K562 (cell line): ENCODE data around the gene SGMS1. TPM values are rescaled to one million over a fixed set of nuclear protein-coding genes. Genes with fewer than 3 reads are reported as not detected.

Experiments used
- ATAC-seq: fragments of 200-7000 bp; cut with Tn5 transposase; 3 replicates; pipeline ENCODE4 v1.9.1; 2020; ENCODE audit warnings: moderate library complexity
- BruUV-seq: library from RNA; stranded (reverse); fragments of 400-500 nt; replicated peaks from 2 replicates; lab custom pipeline; 2021; lab: Mats Ljungman, UMichigan
- CTCF ChIA-PET: fragments of 300-600 bp; formaldehyde crosslinking; extraction: SDS; loops from one replicate; lab custom pipeline; 2021; ENCODE audit warnings: low intra/inter-chr PET ratio; lab: Yijun Ruan, JAX
- POLR2A ChIA-PET: fragments of 300-600, 350-650 bp; sonication (Branson Sonifier 250); formaldehyde crosslinking; extraction: SDS; loops from one replicate; lab custom pipeline; 2021; ENCODE audit warnings: antibody characterized with exemption, inconsistent platforms; lab: Yijun Ruan, JAX
- DNase-seq, 4 experiments: peaks; one replicate each; pipeline versions ENCODE4 v3.0.0 to v3.0.0-alpha.2; 2011 to 2018; ENCODE audit warnings: low spot score in 3 of 4, mixed read lengths in 3 of 4; ENCODE audit errors: extremely low read depth in 1 of 4
- FAIRE-seq: peaks from 2 replicates; lab custom pipeline; 2011; peaks lifted over from hg19 to GRCh38; lab: Jason Lieb, UNC
- H2AFZ ChIP-seq: 2 replicates; pipeline ENCODE4 v1.6.0; 2011; ENCODE audit warnings: low read depth, low read length, control low read depth, inconsistent platforms
- H3K27ac ChIP-seq: fragments of 200-600 bp; 3 replicates; pipeline ENCODE4 v1.8.0; 2011; ENCODE audit warnings: low read depth, mild to moderate bottlenecking, control low read depth, inconsistent platforms, low read length, moderate library complexity, mixed read lengths; ENCODE audit errors: extremely low read depth
- H3K27me3 ChIP-seq, 2 experiments: fragments of 300-600 bp in 1 of 2; 2 replicates in 1 of 2; 3 replicates in 1 of 2; pipeline versions ENCODE4 v1.6.0 to v1.8.0; 2011; ENCODE audit warnings: inconsistent platforms in 2 of 2, low read length in 2 of 2, mild to moderate bottlenecking in 1 of 2, mixed read lengths in 1 of 2, moderate library complexity in 1 of 2; ENCODE audit not compliant: control insufficient read depth in 2 of 2, insufficient read depth in 2 of 2
- H3K36me3 ChIP-seq: fragments of 300-600 bp; 3 replicates; pipeline ENCODE4 v1.8.0; 2011; ENCODE audit warnings: mild to moderate bottlenecking, low read length, inconsistent platforms; ENCODE audit not compliant: control insufficient read depth, insufficient read depth
- H3K4me1 ChIP-seq, 2 experiments: fragments of 200-600 bp in 1 of 2; replicated peaks in 1 of 2; 2 replicates in 1 of 2; 3 replicates in 1 of 2; pipeline versions ENCODE4 v1.5.1 to v1.8.0; 2011; ENCODE audit warnings: inconsistent platforms in 2 of 2, low read length in 2 of 2, mild to moderate bottlenecking in 1 of 2, mixed read lengths in 1 of 2, moderate library complexity in 1 of 2; ENCODE audit not compliant: control insufficient read depth in 2 of 2, insufficient read depth in 2 of 2
- H3K4me2 ChIP-seq: 2 replicates; pipeline ENCODE4 v1.6.1; 2011; ENCODE audit warnings: low read length, control low read depth, inconsistent platforms, mixed read lengths; ENCODE audit not compliant: insufficient read depth
- H3K4me3 ChIP-seq: fragments of 200-600 bp; sonication (generic), shearing (Covaris generic); 2 replicates; pipeline ENCODE4 v1.5.1; 2016; ENCODE audit warnings: control low read depth, inconsistent platforms
- H3K79me2 ChIP-seq: fragments of 200-600 bp; 3 replicates; pipeline ENCODE4 v1.8.0; 2011; ENCODE audit warnings: low read length, inconsistent platforms; ENCODE audit not compliant: control insufficient read depth, insufficient read depth
- H3K9ac ChIP-seq, 2 experiments: 2 replicates each; pipeline versions ENCODE4 v1.6.0 to v1.6.1; 2011; ENCODE audit warnings: low read depth in 2 of 2, low read length in 2 of 2, control low read depth in 1 of 2, inconsistent platforms in 1 of 2, mild to moderate bottlenecking in 1 of 2, mixed read lengths in 1 of 2; ENCODE audit not compliant: insufficient read depth in 1 of 2
- H3K9me1 ChIP-seq: one replicate; pipeline ENCODE4 v1.6.0; 2011; ENCODE audit warnings: inconsistent platforms, mild to moderate bottlenecking, low read length, moderate library complexity; ENCODE audit not compliant: control insufficient read depth, insufficient read depth
- H3K9me3 ChIP-seq: replicated peaks from 2 replicates; pipeline ENCODE4 v1.5.1; 2011; ENCODE audit warnings: low read depth, low read length, inconsistent platforms; ENCODE audit not compliant: control insufficient read depth, insufficient read depth
- H4K20me1 ChIP-seq: replicated peaks from 2 replicates; pipeline ENCODE4 v1.6.1; 2011; ENCODE audit warnings: low read length, inconsistent platforms, mixed read lengths; ENCODE audit not compliant: control insufficient read depth, insufficient read depth
- E2F3 ChIP-seq: fragments of 250-450 bp; sonication (Bioruptor Pico); IDR thresholded peaks from 2 replicates; pipeline ENCODE4 v1.4.0; 2020; ENCODE audit warnings: mild to moderate bottlenecking
- PHB ChIP-seq: fragments of 250-450 bp; sonication (Bioruptor Pico); IDR thresholded peaks from 2 replicates; pipeline ENCODE4 v1.5.0; 2021
- PTRF ChIP-seq: fragments of 450-650 bp; IDR thresholded peaks from 2 replicates; pipeline ENCODE4 v1.6.1; 2016; ENCODE audit warnings: mild to moderate bottlenecking, missing genetic modification characterization, missing compliant biosample characterization
- RCOR1 ChIP-seq, 2 experiments: IDR thresholded peaks; 2 replicates each; pipeline ENCODE4 v1.6.1; 2012; ENCODE audit warnings: low read depth in 2 of 2, low read length in 2 of 2, borderline replicate concordance in 1 of 2, improper control_type of control experiment in 1 of 2
- RHOXF2B ChIP-seq: fragments of 250-450 bp; sonication (Bioruptor Pico); conservative IDR thresholded peaks from 2 replicates; pipeline ENCODE4 v1.5.1; 2021
- WGBS: fragments of 100-300 bp; shearing (Covaris generic); methylation state at CpG from one replicate; pipeline ENCODE4 v1.1.6; 2016; ENCODE audit warnings: low coverage, mixed read lengths; ENCODE audit not compliant: insufficient coverage; ENCODE audit errors: missing lambda C conversion rate; 5-methylcytosine and 5-hydroxymethylcytosine counted together
- in situ Hi-C: fragments of 300-500 bp; cut with MboI; formaldehyde crosslinking; loops from 4 replicates; pipeline ENCODE4 v1.15.0; 2018; ENCODE audit warnings: inconsistent platforms, mixed read lengths
- intact Hi-C: fragments of 100-400 bp; cut with micrococcal nuclease; formaldehyde crosslinking; loops from 2 replicates; pipeline ENCODE4 v1.14.2; 2022
- polyA plus RNA-seq, 8 experiments: library from polyadenylated mRNA; depleted of rRNA in 4 of 8; stranded (reverse) in 5 of 8; unstranded in 3 of 8; fragments of >200 nt; fragmentation: Nextera tagmentation in 2 of 8; fragmentation: Illumina TruSeq in 1 of 8; extraction: Ambion mirVana in 2 of 8; extraction: Trizol in 1 of 8; gene quantifications; 2 replicates each; pipeline versions ENCODE4 v1.2.1 to v1.2.3, GENCODE V29; 2011 to 2014; ENCODE audit warnings: inconsistent platforms in 1 of 8, missing spikeins in 1 of 8
- total RNA-seq, 7 experiments: library from RNA; depleted of rRNA in 6 of 7; stranded (reverse); fragments of >200 nt in 6 of 7; fragmentation: Illumina TruSeq in 2 of 7; extraction: Trizol in 2 of 7; gene quantifications; 2 replicates each; pipeline versions ENCODE4 v1.2.1 to v1.2.3, GENCODE V29; 2011 to 2021; ENCODE audit warnings: low replicate concordance in 1 of 7
- TF ChIP-seq, protein P1 (sequence below): fragments of 250-450 bp; sonication (Bioruptor Pico); IDR thresholded peaks from 2 replicates; pipeline ENCODE4 v1.9.0; 2021; ENCODE audit warnings: mild to moderate bottlenecking, inconsistent platforms
- TF ChIP-seq, protein P2 (sequence below): fragments of 250-450 bp; sonication (Bioruptor Pico); IDR thresholded peaks from 2 replicates; pipeline ENCODE4 v1.5.0; 2021
- TF ChIP-seq, protein P3 (sequence below): sonication (generic); formaldehyde crosslinking; IDR thresholded peaks from 2 replicates; pipeline ENCODE4 v1.8.0; 2023; ENCODE audit warnings: mild to moderate bottlenecking, missing genetic modification reagents

Gene SGMS1
- total and polyA plus RNA-seq, 9 of the 15 experiments (the other 6 are each of a cell fraction or from before 2014, with no cell fraction given), result 22.6 to 232 (median 82.2) TPM

DNA sequence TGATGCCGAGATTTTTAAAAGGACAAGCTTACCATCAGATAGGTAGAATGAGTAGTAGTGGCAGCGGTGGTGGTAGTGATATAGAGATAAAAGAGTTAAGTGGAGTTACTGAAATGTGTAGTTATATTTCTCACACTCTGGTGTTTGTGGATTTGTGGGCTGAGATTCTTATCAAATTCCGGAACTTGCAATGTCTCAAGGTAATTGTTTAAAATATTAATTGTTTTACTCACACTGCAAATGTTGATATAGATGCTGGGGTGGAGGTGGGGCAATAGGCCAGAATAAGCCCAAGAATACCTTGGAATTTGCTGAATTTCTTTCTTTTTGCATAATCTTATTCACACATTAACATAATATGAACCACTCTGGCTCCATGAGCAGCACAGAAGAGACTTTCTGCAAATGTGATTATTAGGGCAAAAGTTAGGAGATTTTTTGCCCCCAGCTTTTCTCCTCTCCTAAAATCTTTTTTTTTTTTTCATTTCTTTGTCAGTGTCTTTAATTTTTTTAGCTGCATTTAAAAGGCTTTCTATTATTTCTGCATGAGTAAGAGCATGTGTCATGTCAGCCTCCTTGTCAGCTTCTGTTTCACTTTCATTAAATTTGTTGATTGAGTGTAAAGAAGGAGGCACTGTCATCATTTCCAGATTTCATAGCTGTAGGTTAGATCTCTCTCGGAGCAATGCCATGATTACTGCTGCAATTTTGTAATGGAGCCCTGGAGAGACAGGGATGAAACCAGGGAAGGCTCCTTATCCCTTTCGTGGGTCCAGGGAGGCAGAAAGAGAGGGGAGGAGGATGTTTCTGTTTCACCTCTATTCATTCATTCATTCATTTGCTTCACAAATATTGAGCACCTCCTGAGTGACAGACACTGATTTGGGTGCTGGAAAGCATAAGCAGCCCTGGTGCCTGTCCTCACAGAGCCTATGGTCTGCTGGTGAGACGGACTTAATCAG lies 13.1 kb upstream of the SGMS1 start (continued):
- TF ChIP-seq, protein P1, sequence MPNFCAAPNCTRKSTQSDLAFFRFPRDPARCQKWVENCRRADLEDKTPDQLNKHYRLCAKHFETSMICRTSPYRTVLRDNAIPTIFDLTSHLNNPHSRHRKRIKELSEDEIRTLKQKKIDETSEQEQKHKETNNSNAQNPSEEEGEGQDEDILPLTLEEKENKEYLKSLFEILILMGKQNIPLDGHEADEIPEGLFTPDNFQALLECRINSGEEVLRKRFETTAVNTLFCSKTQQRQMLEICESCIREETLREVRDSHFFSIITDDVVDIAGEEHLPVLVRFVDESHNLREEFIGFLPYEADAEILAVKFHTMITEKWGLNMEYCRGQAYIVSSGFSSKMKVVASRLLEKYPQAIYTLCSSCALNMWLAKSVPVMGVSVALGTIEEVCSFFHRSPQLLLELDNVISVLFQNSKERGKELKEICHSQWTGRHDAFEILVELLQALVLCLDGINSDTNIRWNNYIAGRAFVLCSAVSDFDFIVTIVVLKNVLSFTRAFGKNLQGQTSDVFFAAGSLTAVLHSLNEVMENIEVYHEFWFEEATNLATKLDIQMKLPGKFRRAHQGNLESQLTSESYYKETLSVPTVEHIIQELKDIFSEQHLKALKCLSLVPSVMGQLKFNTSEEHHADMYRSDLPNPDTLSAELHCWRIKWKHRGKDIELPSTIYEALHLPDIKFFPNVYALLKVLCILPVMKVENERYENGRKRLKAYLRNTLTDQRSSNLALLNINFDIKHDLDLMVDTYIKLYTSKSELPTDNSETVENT, result no peak

DNA sequence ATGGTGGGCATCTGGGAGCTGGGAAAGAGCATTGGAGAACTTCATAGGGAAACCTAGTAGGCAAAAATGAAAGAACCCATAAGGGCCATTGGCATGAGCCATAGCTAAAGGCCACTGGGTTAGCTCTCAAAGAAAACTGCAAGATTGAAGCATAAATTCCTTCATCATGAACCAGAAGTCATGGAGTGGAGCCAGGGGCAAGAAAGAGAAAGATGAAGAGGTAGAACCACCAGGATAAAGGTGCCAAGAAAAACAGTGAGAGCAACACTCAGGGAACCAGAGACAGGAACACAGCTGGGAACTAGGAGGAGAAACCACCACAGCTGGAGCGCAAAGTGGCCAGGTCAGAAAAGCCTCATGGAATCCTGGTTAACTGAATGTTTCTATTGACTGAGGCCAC lies 11.5 kb upstream of the SGMS1 start:
- DNase-seq (no peak), FAIRE-seq (no peak), ATAC-seq (no peak; the same call in 2 of the 3 replicates)
- WGBS, result 69% methylated on average over 1 of the region's 1 CpG
- no peak overlapping the region for H3K4me3 ChIP-seq
- H2AFZ ChIP-seq, result no peak overlapping the region
- no peaks in the 10 kb centered on the region for H3K79me2 ChIP-seq
- H4K20me1 ChIP-seq, result no peaks in the 10 kb centered on the region
- no peak overlapping the region for H3K9ac ChIP-seq
- no peaks in the 10 kb centered on the region for H3K36me3 ChIP-seq
- no peak overlapping the region for H3K27ac ChIP-seq
- ChIA-PET POLR2A (interaction anchor here (0.6 to 2.7 kb wide), 5 partner anchors 9 to 100 kb away, joined by 3 to 17 read pairs (median 4); partner anchors contain the start of gene SGMS1), CTCF (no interaction called here)
- H3K4me1 ChIP-seq, result peaks cover 2 to 3% of the 10 kb centered on the region in 2 experiments; a peak in 3 of 5 replicates
- H3K27me3 ChIP-seq, result no peaks in the 10 kb centered on the region; a peak in 1 of 5 replicates
- no peaks in the 10 kb centered on the region for H3K9me3 ChIP-seq
- H3K4me2 ChIP-seq, result no peak overlapping the region
- intact Hi-C loops, result no loop called here
- no TSS peak for BruUV-seq
- no peaks in the 10 kb centered on the region for H3K9me1 ChIP-seq
- in situ Hi-C loops, result no loop called here
- TF ChIP-seq PHB (CRISPR knock-in tag), result no peak
- no peak for TF ChIP-seq RCOR1 (IDR thresholded peaks at IDR 0.05; ENCODE audit: borderline replicate concordance in 1 of 2, low read depth in 2 of 2, low read length in 2 of 2)
- TF ChIP-seq E2F3 (CRISPR knock-in tag), result no peak
- no peak for TF ChIP-seq RHOXF2B
- TF ChIP-seq, protein P2, sequence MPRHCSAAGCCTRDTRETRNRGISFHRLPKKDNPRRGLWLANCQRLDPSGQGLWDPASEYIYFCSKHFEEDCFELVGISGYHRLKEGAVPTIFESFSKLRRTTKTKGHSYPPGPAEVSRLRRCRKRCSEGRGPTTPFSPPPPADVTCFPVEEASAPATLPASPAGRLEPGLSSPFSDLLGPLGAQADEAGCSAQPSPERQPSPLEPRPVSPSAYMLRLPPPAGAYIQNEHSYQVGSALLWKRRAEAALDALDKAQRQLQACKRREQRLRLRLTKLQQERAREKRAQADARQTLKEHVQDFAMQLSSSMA (CRISPR knock-in tag), result no peak
- TF ChIP-seq, protein P3, sequence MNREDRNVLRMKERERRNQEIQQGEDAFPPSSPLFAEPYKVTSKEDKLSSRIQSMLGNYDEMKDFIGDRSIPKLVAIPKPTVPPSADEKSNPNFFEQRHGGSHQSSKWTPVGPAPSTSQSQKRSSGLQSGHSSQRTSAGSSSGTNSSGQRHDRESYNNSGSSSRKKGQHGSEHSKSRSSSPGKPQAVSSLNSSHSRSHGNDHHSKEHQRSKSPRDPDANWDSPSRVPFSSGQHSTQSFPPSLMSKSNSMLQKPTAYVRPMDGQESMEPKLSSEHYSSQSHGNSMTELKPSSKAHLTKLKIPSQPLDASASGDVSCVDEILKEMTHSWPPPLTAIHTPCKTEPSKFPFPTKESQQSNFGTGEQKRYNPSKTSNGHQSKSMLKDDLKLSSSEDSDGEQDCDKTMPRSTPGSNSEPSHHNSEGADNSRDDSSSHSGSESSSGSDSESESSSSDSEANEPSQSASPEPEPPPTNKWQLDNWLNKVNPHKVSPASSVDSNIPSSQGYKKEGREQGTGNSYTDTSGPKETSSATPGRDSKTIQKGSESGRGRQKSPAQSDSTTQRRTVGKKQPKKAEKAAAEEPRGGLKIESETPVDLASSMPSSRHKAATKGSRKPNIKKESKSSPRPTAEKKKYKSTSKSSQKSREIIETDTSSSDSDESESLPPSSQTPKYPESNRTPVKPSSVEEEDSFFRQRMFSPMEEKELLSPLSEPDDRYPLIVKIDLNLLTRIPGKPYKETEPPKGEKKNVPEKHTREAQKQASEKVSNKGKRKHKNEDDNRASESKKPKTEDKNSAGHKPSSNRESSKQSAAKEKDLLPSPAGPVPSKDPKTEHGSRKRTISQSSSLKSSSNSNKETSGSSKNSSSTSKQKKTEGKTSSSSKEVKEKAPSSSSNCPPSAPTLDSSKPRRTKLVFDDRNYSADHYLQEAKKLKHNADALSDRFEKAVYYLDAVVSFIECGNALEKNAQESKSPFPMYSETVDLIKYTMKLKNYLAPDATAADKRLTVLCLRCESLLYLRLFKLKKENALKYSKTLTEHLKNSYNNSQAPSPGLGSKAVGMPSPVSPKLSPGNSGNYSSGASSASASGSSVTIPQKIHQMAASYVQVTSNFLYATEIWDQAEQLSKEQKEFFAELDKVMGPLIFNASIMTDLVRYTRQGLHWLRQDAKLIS (CRISPR knock-in tag), result no peak
- TF ChIP-seq PTRF (tag), result no peak
